Measurements from ENCODE around the gene COL4A2. TPM values are rescaled to one million over a fixed set of nuclear protein-coding genes. Genes with fewer than 3 reads are reported as not detected.
"Not testable (repeated sequence)": the region's sequence is repeated elsewhere in the genome, so short reads cannot be mapped to it uniquely, and the experiment has no call there.

COL4A2 gene
- total RNA-seq, 8 experiments from 2014 or later: 3.5 to 379 (median 30.2) TPM

- H3K4me1 ChIP-seq (replicated peaks in 1 of 2): no peaks in the 10 kb centered on the region
- WGBS, 10 experiments: 20 to 100% (median 93%) methylated on average over 1 to 9 of the region's 17 CpGs; no CpG with 5 or more reads in 3 of the 10 experiments
- ATAC-seq (replicated peaks in 6 of 8): no peak
- no peak overlapping the region for H3K27ac ChIP-seq
- in situ Hi-C loops (cut with MboI; ENCODE audit: low pct_unique_long_range_greater_than_20kb in 2 of 9, low sequenced_read_pairs in 9 of 9, unreplicated experiment in 9 of 9): no loop called here
- H3K4me3 ChIP-seq: no peak overlapping the region
Measured at GRCh38 chr13:110523838-110524540, 216.9 kb downstream of the COL4A2 start.

GRCh38 chr13:110524541-110525257 is 217.6 kb downstream of the COL4A2 start:
- in situ Hi-C loops (cut with MboI; ENCODE audit: low pct_unique_long_range_greater_than_20kb in 2 of 9, low sequenced_read_pairs in 9 of 9, unreplicated experiment in 9 of 9): no loop called here
- H3K4me1 ChIP-seq (replicated peaks in 1 of 2): peaks cover 0 to 4% of the 10 kb centered on the region in 2 donors
- no peak overlapping the region for H3K4me3 ChIP-seq
- WGBS, 10 experiments: 44 to 100% (median 89%) methylated on average over 1 to 10 of the region's 21 CpGs; no CpG with 5 or more reads in 4 of the 10 experiments
- no peak for ATAC-seq (replicated peaks in 6 of 8)
- no peak overlapping the region for H3K27ac ChIP-seq

GRCh38 chr13:110525328-110526319 is 218.5 kb downstream of the COL4A2 start:
- Histone ChIP-seq H3K4me3 (no peak overlapping the region), H3K4me1 (replicated peaks in 1 of 2) (peaks cover 0 to 4% of the 10 kb centered on the region in 2 donors), H3K27ac (no peak overlapping the region)
- ATAC-seq (replicated peaks in 6 of 8): no peak
- WGBS, 10 experiments: 40 to 90% (median 67%) methylated on average over 1 to 4 of the region's 25 CpGs; no CpG with 5 or more reads in 3 of the 10 experiments
- in situ Hi-C loops (cut with MboI; ENCODE audit: low pct_unique_long_range_greater_than_20kb in 2 of 9, low sequenced_read_pairs in 9 of 9, unreplicated experiment in 9 of 9): no loop called here

GRCh38 chr13:110528371-110528770 is 221.3 kb downstream of the COL4A2 start:
- Histone ChIP-seq H3K27ac (no peak overlapping the region), H3K4me1 (replicated peaks in 1 of 2) (peaks cover 0 to 4% of the 10 kb centered on the region in 2 donors), H3K4me3 (no peak overlapping the region)
- in situ Hi-C loops (cut with MboI; ENCODE audit: low pct_unique_long_range_greater_than_20kb in 2 of 9, low sequenced_read_pairs in 9 of 9, unreplicated experiment in 9 of 9): no loop called here
- ATAC-seq (replicated peaks in 6 of 8): no peak
- 32 to 100% (median 85%) methylated on average over 1 to 5 of the region's 5 CpGs for WGBS, 10 experiments

GRCh38 chr13:110528911-110529310 is 221.8 kb downstream of the COL4A2 start:
- in situ Hi-C loops (cut with MboI; ENCODE audit: low pct_unique_long_range_greater_than_20kb in 2 of 9, low sequenced_read_pairs in 9 of 9, unreplicated experiment in 9 of 9): no loop called here
- ATAC-seq (replicated peaks in 6 of 8): no peak
- 21 to 100% (median 60%) methylated on average over 2 to 6 of the region's 6 CpGs; no CpG with 5 or more reads in 2 of the 10 experiments for WGBS, 10 experiments
- Histone ChIP-seq H3K27ac (no peak overlapping the region), H3K4me1 (replicated peaks in 1 of 2) (peaks cover 0 to 4% of the 10 kb centered on the region in 2 donors), H3K4me3 (no peak overlapping the region)

GRCh38 chr13:110529522-110530311 is 222.6 kb downstream of the COL4A2 start:
- in situ Hi-C loops (cut with MboI; ENCODE audit: low pct_unique_long_range_greater_than_20kb in 2 of 9, low sequenced_read_pairs in 9 of 9, unreplicated experiment in 9 of 9): no loop called here
- no peak for ATAC-seq (replicated peaks in 6 of 8)
- H3K4me3 ChIP-seq: no peak overlapping the region
- no peak overlapping the region for H3K27ac ChIP-seq
- peaks cover 0 to 8% of the 10 kb centered on the region in 2 donors for H3K4me1 ChIP-seq (replicated peaks in 1 of 2)
- WGBS, 10 experiments: 51 to 90% (median 81%) methylated on average over 2 to 8 of the region's 23 CpGs; no CpG with 5 or more reads in 3 of the 10 experiments

- Histone ChIP-seq H3K4me3 (no peak overlapping the region), H3K27ac (no peak overlapping the region), H3K4me1 (replicated peaks in 1 of 2) (peaks cover 0 to 8% of the 10 kb centered on the region in 2 donors)
- in situ Hi-C loops (cut with MboI; ENCODE audit: low pct_unique_long_range_greater_than_20kb in 2 of 9, low sequenced_read_pairs in 9 of 9, unreplicated experiment in 9 of 9): no loop called here
- ATAC-seq (replicated peaks in 6 of 8): no peak
- 0 to 100% (median 68%) methylated on average over 1 to 4 of the region's 7 CpGs; no CpG with 5 or more reads in 3 of the 10 experiments for WGBS, 10 experiments
Measured at GRCh38 chr13:110531100-110531499, 224.0 kb downstream of the COL4A2 start.

- Histone ChIP-seq H3K4me1 (replicated peaks in 1 of 2) (peaks cover 0 to 8% of the 10 kb centered on the region in 2 donors), H3K27ac (no peak overlapping the region), H3K4me3 (no peak overlapping the region)
- 0 to 100% (median 83%) methylated on average over 1 to 9 of the region's 9 CpGs; no CpG with 5 or more reads in 2 of the 10 experiments for WGBS, 10 experiments
- no peak for ATAC-seq (replicated peaks in 6 of 8)
- in situ Hi-C loops (cut with MboI; ENCODE audit: low pct_unique_long_range_greater_than_20kb in 2 of 9, low sequenced_read_pairs in 9 of 9, unreplicated experiment in 9 of 9): no loop called here
Measured at GRCh38 chr13:110531671-110532083, 224.6 kb downstream of the COL4A2 start.

GRCh38 chr13:110532258-110532657 is 225.2 kb downstream of the COL4A2 start:
- ATAC-seq (replicated peaks in 6 of 8); H3K4me1 ChIP-seq (replicated peaks in 1 of 2); H3K27ac ChIP-seq; in situ Hi-C loops (cut with MboI; ENCODE audit: low pct_unique_long_range_greater_than_20kb in 2 of 9, low sequenced_read_pairs in 9 of 9, unreplicated experiment in 9 of 9); H3K4me3 ChIP-seq: not testable (repeated sequence)
- WGBS, 10 experiments: 0 to 67% (median 38%) methylated on average over 1 to 2 of the region's 2 CpGs; no CpG with 5 or more reads in 5 of the 10 experiments

- Histone ChIP-seq H3K4me3 (no peak overlapping the region), H3K27ac (no peak overlapping the region), H3K4me1 (replicated peaks in 1 of 2) (peaks cover 0 to 8% of the 10 kb centered on the region in 2 donors)
- no peak for ATAC-seq (replicated peaks in 6 of 8)
- WGBS, 10 experiments: 44 to 100% (median 82%) methylated on average over 1 to 3 of the region's 16 CpGs; no CpG with 5 or more reads in 4 of the 10 experiments
- in situ Hi-C loops (cut with MboI; ENCODE audit: low pct_unique_long_range_greater_than_20kb in 2 of 9, low sequenced_read_pairs in 9 of 9, unreplicated experiment in 9 of 9): no loop called here
Measured at GRCh38 chr13:110533771-110534670, 226.9 kb downstream of the COL4A2 start.

- Histone ChIP-seq H3K4me1 (replicated peaks in 1 of 2) (peaks cover 0 to 3% of the 10 kb centered on the region in 2 donors), H3K27ac (no peak overlapping the region), H3K4me3 (no peak overlapping the region)
- 70 to 100% (median 93%) methylated on average over 2 to 10 of the region's 11 CpGs; no CpG with 5 or more reads in 4 of the 10 experiments for WGBS, 10 experiments
- no peak for ATAC-seq (replicated peaks in 6 of 8)
- in situ Hi-C loops (cut with MboI; ENCODE audit: low pct_unique_long_range_greater_than_20kb in 2 of 9, low sequenced_read_pairs in 9 of 9, unreplicated experiment in 9 of 9): no loop called here
Measured at GRCh38 chr13:110535526-110535925, 228.4 kb downstream of the COL4A2 start.
